ENCODE results near the gene SALL3. TPM values are rescaled to one million over a fixed set of nuclear protein-coding genes. Genes with fewer than 3 reads are reported as not detected.
"Not testable (repeated sequence)": the region's sequence is repeated elsewhere in the genome, so short reads cannot be mapped to it uniquely, and the experiment has no call there.

The SALL3 gene
- total RNA-seq, 1 donor from 2014 or later: 2.2 TPM

DNA sequence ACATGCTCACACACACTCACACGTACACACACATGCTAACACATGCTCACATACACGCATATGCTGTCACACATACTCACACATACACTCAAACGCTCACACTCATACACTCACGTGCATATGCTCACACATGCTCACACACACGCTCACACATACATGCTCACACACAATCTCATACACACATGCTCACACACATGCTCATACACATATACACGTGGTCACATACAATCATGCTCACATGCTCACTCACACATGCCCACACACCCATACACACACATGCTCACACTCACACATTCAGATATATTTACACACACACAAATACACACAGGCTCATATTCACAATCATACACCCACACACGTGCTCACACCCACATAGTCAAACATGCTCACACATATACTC lies 17.5 kb upstream of the SALL3 start:
- TF ChIP-seq, protein P1, sequence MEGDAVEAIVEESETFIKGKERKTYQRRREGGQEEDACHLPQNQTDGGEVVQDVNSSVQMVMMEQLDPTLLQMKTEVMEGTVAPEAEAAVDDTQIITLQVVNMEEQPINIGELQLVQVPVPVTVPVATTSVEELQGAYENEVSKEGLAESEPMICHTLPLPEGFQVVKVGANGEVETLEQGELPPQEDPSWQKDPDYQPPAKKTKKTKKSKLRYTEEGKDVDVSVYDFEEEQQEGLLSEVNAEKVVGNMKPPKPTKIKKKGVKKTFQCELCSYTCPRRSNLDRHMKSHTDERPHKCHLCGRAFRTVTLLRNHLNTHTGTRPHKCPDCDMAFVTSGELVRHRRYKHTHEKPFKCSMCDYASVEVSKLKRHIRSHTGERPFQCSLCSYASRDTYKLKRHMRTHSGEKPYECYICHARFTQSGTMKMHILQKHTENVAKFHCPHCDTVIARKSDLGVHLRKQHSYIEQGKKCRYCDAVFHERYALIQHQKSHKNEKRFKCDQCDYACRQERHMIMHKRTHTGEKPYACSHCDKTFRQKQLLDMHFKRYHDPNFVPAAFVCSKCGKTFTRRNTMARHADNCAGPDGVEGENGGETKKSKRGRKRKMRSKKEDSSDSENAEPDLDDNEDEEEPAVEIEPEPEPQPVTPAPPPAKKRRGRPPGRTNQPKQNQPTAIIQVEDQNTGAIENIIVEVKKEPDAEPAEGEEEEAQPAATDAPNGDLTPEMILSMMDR (conservative IDR thresholded peaks at IDR 0.05; ENCODE audit: low read depth, low read length): no peak
- no peak for DNase-seq (ENCODE audit: low read depth)
- no peak overlapping the region for H3K4me3 ChIP-seq (ENCODE audit: low read depth, low read length)

DNA sequence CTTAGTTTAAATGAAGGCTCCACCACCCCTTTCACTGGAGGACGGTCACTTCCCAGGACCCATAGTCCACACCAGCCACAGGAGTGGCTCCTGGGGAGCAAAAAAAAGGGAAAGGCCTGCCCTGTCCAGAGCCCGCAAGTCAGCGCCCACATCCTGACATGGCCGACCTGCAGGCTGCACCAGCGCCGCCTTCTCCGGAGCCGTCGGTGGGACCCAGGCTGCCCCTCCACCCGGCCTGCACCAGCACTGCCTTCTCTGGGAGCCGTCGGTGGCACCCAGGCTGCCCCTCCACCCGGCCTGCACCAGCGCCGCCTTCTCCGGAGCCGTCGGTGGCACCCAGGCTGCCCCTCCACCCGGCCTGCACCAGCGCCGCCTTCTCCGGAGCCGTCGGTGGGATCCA lies 14.9 kb upstream of the SALL3 start:
- DNase-seq (ENCODE audit: low read depth); H3K4me3 ChIP-seq (ENCODE audit: low read depth, low read length): not testable (repeated sequence)

DNA sequence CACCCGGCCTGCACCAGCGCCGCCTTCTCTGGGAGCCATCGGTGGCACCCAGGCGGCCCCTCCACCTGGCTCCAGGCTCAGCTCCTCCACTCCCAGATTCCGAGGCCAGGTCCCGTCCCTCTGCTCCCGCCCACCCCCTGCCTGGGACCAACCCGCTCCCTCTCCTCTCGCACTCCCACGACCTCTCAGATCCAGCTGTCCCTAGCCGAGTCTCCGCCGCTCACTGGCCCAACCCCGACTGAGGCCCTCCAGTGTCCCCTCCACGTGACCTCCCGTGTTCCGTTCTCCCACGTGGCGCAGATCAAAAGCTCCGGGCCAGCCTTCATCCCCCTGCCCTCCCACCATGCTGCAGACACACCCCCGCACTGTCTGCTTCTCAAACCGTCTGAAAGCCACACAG lies 14.4 kb upstream of the SALL3 start:
- TF ChIP-seq, protein P1 (conservative IDR thresholded peaks at IDR 0.05; ENCODE audit: low read depth, low read length): no peak
- no peak overlapping the region for H3K4me3 ChIP-seq (ENCODE audit: low read depth, low read length)

DNA sequence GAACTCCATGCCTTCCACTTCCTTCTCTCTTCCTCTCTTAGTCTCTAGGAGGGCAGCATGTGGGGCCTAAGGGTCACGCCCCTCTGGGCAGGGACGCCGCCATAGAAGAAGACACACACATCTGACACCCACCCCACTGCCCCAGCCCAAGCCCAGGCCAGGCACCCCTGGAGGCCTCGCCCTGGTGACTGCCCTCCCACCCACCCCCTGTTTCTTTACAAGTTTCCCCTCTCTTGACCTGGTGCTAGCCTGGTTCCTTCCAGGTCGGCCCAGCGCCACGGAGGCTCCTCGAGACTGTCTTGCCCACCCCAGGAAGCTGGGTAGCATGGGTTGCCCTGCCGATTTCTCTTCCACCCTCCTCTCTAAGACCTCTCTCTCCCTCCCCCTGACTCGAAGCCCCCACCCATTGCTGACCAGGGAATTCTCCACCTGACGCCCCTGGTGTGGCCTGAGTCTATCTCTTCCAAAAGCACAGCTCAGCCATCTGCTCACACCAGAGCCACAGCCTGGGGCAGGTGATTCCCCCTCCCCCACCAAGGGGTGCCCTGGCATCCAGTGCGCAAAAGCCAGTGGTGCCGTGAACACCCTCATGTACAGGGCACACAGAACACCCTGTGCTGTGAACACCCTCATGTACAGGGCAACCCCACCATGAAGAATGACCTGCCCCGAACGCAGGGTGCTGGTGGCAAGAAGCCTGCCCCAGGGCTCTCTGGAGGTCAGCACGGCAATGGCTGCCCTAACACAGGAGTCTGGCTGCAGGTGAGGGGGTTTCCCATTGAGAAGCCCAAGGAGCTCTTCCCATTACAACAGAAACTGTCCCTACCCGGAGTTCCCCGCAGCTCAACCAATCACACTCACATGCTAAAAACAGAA lies 13.5 kb upstream of the SALL3 start:
- no peak overlapping the region for H3K4me3 ChIP-seq (ENCODE audit: low read depth, low read length)
- no peak for DNase-seq (ENCODE audit: low read depth)
- TF ChIP-seq, protein P1 (conservative IDR thresholded peaks at IDR 0.05; ENCODE audit: low read depth, low read length): no peak

More for the DNA sequence above, 14.4 kb upstream of the SALL3 start:
- no peak for DNase-seq (ENCODE audit: low read depth)

DNA sequence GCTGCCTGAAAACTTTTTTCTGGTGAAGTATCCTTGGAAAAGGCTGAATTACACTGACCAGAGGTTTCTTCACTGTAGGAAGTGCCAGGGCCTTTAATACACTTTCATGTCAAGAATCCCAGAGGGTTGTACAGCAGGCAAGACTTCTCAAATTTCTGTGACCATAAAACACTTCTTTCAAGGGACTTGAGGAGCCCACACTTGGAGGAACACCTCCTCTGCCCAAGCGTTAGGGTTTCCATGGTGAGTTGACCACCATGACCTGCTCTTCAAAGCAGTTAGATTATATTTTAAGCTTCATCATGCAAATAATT lies 12.9 kb upstream of the SALL3 start:
- no peak overlapping the region for H3K4me3 ChIP-seq (ENCODE audit: low read depth, low read length)
- no peak for DNase-seq (ENCODE audit: low read depth)
- TF ChIP-seq, protein P1 (conservative IDR thresholded peaks at IDR 0.05; ENCODE audit: low read depth, low read length): no peak

DNA sequence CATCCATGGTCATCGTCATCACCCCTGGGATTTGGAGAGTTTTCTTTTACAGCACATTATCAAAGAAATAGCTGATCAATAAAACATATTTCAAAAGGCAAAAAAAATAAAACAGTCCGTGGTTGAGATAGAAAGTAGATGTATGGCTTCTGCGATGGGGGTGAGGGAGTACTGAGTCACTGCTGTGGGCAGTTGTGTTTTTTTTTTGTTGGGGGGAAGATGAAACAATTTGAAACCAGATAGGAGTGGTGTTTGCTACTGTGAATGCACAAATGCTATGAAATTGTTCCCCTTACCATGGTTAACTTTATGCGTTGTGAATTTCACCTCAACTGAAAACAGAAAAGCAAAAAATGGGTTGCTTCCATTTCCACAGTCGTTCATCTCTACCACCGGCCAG lies 11.9 kb upstream of the SALL3 start:
- H3K4me3 ChIP-seq (ENCODE audit: low read depth, low read length): no peak overlapping the region
- TF ChIP-seq, protein P1 (conservative IDR thresholded peaks at IDR 0.05; ENCODE audit: low read depth, low read length): no peak
- no peak for DNase-seq (ENCODE audit: low read depth)

DNA sequence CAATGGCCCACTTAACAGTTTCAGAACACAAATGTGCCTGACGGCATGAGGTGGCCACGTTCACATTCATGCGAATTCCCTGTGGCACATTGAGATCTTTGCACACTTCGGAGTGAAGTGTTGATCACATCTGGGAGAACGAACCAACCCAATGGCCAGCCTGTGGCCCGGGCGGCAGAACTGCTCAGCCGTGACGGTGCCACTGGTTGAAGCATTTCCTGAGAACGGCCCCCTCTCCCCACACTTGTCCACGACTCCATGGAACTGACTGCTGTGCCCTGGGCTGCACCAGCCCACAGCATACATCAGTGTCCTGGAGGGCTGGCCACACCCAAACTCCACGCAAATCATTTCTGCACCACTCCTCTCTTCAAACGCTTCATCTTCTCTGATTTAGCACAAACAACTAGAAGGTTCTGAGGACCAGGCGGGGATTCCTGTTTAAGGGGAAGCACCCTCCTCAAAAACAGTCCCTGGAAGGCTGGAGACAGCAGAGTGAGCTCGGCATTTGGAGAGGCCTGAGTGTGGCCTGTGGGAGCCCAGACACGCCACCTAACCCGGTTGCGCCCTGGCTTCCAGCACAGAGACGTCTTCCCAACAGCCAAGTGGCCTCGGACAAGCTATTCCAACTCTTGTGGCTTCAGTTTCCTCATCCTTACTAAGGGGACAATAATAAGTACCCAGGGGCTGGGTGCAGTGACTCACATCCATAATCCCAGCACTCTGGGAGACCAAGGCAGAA lies 9.9 kb upstream of the SALL3 start:
- DNase-seq (ENCODE audit: low read depth): no peak
- TF ChIP-seq, protein P1 (conservative IDR thresholded peaks at IDR 0.05; ENCODE audit: low read depth, low read length): no peak
- no peak overlapping the region for H3K4me3 ChIP-seq (ENCODE audit: low read depth, low read length)
